HEK293 (cell line): ENCODE data around the gene CASKIN1.

Experiments used
- CTCF ChIP-seq: fragments of 450-650 bp; formaldehyde crosslinking; IDR thresholded peaks from 2 replicates; pipeline ENCODE4 v1.5.1; 2016; ENCODE audit warnings: missing biosample characterization, missing genetic modification characterization
- ZBTB21 ChIP-seq: fragments of 450-650 bp; formaldehyde crosslinking; IDR thresholded peaks from 2 replicates; pipeline ENCODE4 v1.5.1; 2017; ENCODE audit warnings: missing biosample characterization, missing genetic modification characterization
- ZNF624 ChIP-seq: fragments of 450-650 bp; formaldehyde crosslinking; IDR thresholded peaks from 2 replicates; pipeline ENCODE4 v1.5.1; 2017; ENCODE audit warnings: missing biosample characterization, missing genetic modification characterization
- ZNF645 ChIP-seq: fragments of 450-650 bp; formaldehyde crosslinking; IDR thresholded peaks from 2 replicates; pipeline ENCODE4; 2016; ENCODE audit warnings: missing biosample characterization, missing genetic modification characterization
- ZNF707 ChIP-seq: fragments of 450-650 bp; formaldehyde crosslinking; IDR thresholded peaks from 2 replicates; pipeline ENCODE4 v1.5.1; 2016; ENCODE audit warnings: missing biosample characterization, missing genetic modification characterization
- ZNF843 ChIP-seq: fragments of 450-650 bp; formaldehyde crosslinking; IDR thresholded peaks from 2 replicates; pipeline ENCODE4 v1.5.1; 2016; ENCODE audit warnings: missing biosample characterization, missing genetic modification characterization
- ZSCAN16 ChIP-seq: fragments of 450-650 bp; formaldehyde crosslinking; IDR thresholded peaks from 2 replicates; pipeline ENCODE4 v1.5.1; 2016; ENCODE audit warnings: missing biosample characterization, missing genetic modification characterization

GRCh38 chr16:2165861-2166260 is 30.5 kb downstream of the CASKIN1 start:
- no peak for TF ChIP-seq ZBTB21 (tag by site-specific recombination)
- TF ChIP-seq ZNF843 (tag by site-specific recombination), result no peak
- no peak for TF ChIP-seq ZNF624 (tag by site-specific recombination)
- TF ChIP-seq ZNF645 (tag by site-specific recombination), result no peak
- TF ChIP-seq CTCF, result no peak
- no peak for TF ChIP-seq ZSCAN16 (tag by site-specific recombination)
- TF ChIP-seq ZNF707 (tag by site-specific recombination), result no peak
